Endothelial cell of umbilical vein (primary cell): ENCODE data around the gene HSPG2. TPM values are rescaled to one million over a fixed set of nuclear protein-coding genes. Genes with fewer than 3 reads are reported as not detected.
"Not testable (repeated sequence)": the region's sequence is repeated elsewhere in the genome, so short reads cannot be mapped to it uniquely, and the experiment has no call there.

Source experiments
- BruUV-seq: library from RNA; stranded (reverse); fragments of 400-500 nt; replicated peaks from 2 replicates; lab custom pipeline; 2021; lab: Mats Ljungman, UMichigan
- CTCF ChIA-PET: fragments of 300-600, 350-600 bp; sonication (Branson Sonifier 250); formaldehyde crosslinking; loops from one replicate; lab custom pipeline; 2021; ENCODE audit warnings: antibody characterized with exemption, inconsistent platforms; lab: Charles Lee
- POLR2A ChIA-PET: fragments of 300-600, 350-600 bp; sonication (Branson Sonifier 250); formaldehyde crosslinking; loops from one replicate; lab custom pipeline; 2021; ENCODE audit warnings: antibody characterized with exemption, inconsistent platforms; lab: Charles Lee
- DNase-seq: peaks from one replicate; pipeline ENCODE4 v3.0.0-alpha.2; 2011; ENCODE audit warnings: low read depth, low spot score
- FAIRE-seq: peaks from 2 replicates; lab custom pipeline; 2011; peaks lifted over from hg19 to GRCh38; lab: Jason Lieb, UNC
- H2AFZ ChIP-seq: 2 replicates; pipeline ENCODE4 v1.6.0; 2012; ENCODE audit warnings: low read depth, low read length, control low read depth, inconsistent platforms
- H3K27ac ChIP-seq: 2 replicates; pipeline ENCODE4 v1.5.1; 2011; ENCODE audit warnings: low read depth, mild to moderate bottlenecking, control low read depth, low read length, moderate library complexity; ENCODE audit not compliant: insufficient read depth
- H3K27me3 ChIP-seq, 2 experiments: 2 replicates each; pipeline versions ENCODE4 v1.6.0 to v1.6.1; 2011; ENCODE audit warnings: low read length in 2 of 2, mixed read lengths in 1 of 2; ENCODE audit not compliant: control insufficient read depth in 2 of 2, insufficient read depth in 2 of 2
- H3K36me3 ChIP-seq, 2 experiments: 2 replicates in 1 of 2; 3 replicates in 1 of 2; pipeline ENCODE4 v1.5.1; 2011; ENCODE audit warnings: low read length in 2 of 2, mild to moderate bottlenecking in 1 of 2, moderate library complexity in 1 of 2; ENCODE audit not compliant: control insufficient read depth in 2 of 2, insufficient read depth in 2 of 2; ENCODE audit errors: extremely low read depth in 1 of 2
- H3K4me1 ChIP-seq: 3 replicates; pipeline ENCODE4 v1.5.1; 2011; ENCODE audit warnings: mild to moderate bottlenecking, low read length; ENCODE audit not compliant: control insufficient read depth, insufficient read depth; ENCODE audit errors: extremely low read depth
- H3K4me2 ChIP-seq: 2 replicates; pipeline ENCODE4 v1.6.1; 2011; ENCODE audit warnings: low read length, control low read depth, mixed read lengths; ENCODE audit not compliant: insufficient read depth
- H3K4me3 ChIP-seq, 3 experiments: fragments of 200-600 bp in 1 of 3; sonication (generic), shearing (Covaris generic) in 1 of 3; replicated peaks in 1 of 3; 2 replicates each; pipeline ENCODE4 v1.5.1; 2011 to 2016; ENCODE audit warnings: control low read depth in 3 of 3, low read length in 3 of 3, mild to moderate bottlenecking in 2 of 3, inconsistent platforms in 1 of 3, low read depth in 1 of 3, moderate library complexity in 1 of 3; ENCODE audit not compliant: insufficient read depth in 1 of 3
- H3K79me2 ChIP-seq: 2 replicates; pipeline ENCODE4 v1.6.0; 2012; ENCODE audit warnings: low read length, inconsistent platforms; ENCODE audit not compliant: control insufficient read depth, insufficient read depth
- H3K9ac ChIP-seq: replicated peaks from 2 replicates; pipeline ENCODE3; 2011; ENCODE audit warnings: low read length, control low read depth; ENCODE audit not compliant: insufficient read depth; ENCODE audit errors: extremely low read depth
- H3K9me1 ChIP-seq: replicated peaks from 3 replicates; pipeline ENCODE4 v1.6.0; 2011; ENCODE audit warnings: mild to moderate bottlenecking, low read length; ENCODE audit not compliant: control insufficient read depth, insufficient read depth; ENCODE audit errors: extremely low read depth
- H3K9me3 ChIP-seq: replicated peaks from 2 replicates; pipeline ENCODE4 v1.5.1; 2012; ENCODE audit warnings: low read length, inconsistent platforms; ENCODE audit not compliant: control insufficient read depth, insufficient read depth
- H4K20me1 ChIP-seq: replicated peaks from 2 replicates; pipeline ENCODE3; 2011; ENCODE audit warnings: mild to moderate bottlenecking, low read length; ENCODE audit not compliant: control insufficient read depth, insufficient read depth; ENCODE audit errors: extremely low read depth
- EZH2 ChIP-seq: IDR thresholded peaks from 2 replicates; pipeline ENCODE4 v1.6.1; 2012; ENCODE audit warnings: borderline replicate concordance, low read depth, mild to moderate bottlenecking, moderate library complexity, low read length, inconsistent platforms; ENCODE audit not compliant: severe bottlenecking
- GATA2 ChIP-seq: IDR thresholded peaks from 2 replicates; pipeline ENCODE4 v1.7.0; 2011; ENCODE audit warnings: low read depth, mild to moderate bottlenecking, moderate library complexity, mixed read lengths, low read length; ENCODE audit not compliant: insufficient read length, insufficient read depth
- JUN ChIP-seq: IDR thresholded peaks from 2 replicates; pipeline ENCODE4 v1.6.1; 2011; ENCODE audit warnings: borderline replicate concordance, low read depth; ENCODE audit not compliant: insufficient read length, insufficient read depth
- MYC ChIP-seq: IDR thresholded peaks from one replicate; pipeline ENCODE4 v1.6.1; 2011; ENCODE audit warnings: mild to moderate bottlenecking, low read depth, low read length
- POLR2AphosphoS5 ChIP-seq: IDR thresholded peaks from 2 replicates; pipeline ENCODE4 v1.6.1; 2012; ENCODE audit warnings: low read depth, mild to moderate bottlenecking, control low read depth, low read length, moderate library complexity; ENCODE audit not compliant: insufficient read depth
- dilution Hi-C: fragments of 300-500 bp; cut with MboI; formaldehyde crosslinking; loops from one replicate; pipeline ENCODE4 v1.15.0; 2019; ENCODE audit warnings: low sequenced_read_pairs; ENCODE audit not compliant: extremely low pct_ligation_motif_present
- intact Hi-C: fragments of 100-400 bp; cut with micrococcal nuclease; formaldehyde crosslinking; loops from one replicate; pipeline ENCODE4 v1.10.0; 2022
- polyA plus RNA-seq, 4 experiments: library from polyadenylated mRNA; depleted of rRNA in 3 of 4; stranded (reverse) in 3 of 4; unstranded in 1 of 4; fragments of >200 nt; gene quantifications; 2 replicates each; pipeline versions ENCODE4 v1.2.1 to v1.2.3, GENCODE V29; 2011 to 2012; ENCODE audit warnings: missing spikeins in 1 of 4
- total RNA-seq: library from RNA; stranded (reverse); gene quantifications from 2 replicates; pipeline ENCODE4 v1.2.3, GENCODE V29; 2021

Gene HSPG2
- total and polyA plus RNA-seq, 2 donors (not counting 3 experiments of a cell fraction or from before 2014, with no cell fraction given): 734 to 3,499 TPM

DNA sequence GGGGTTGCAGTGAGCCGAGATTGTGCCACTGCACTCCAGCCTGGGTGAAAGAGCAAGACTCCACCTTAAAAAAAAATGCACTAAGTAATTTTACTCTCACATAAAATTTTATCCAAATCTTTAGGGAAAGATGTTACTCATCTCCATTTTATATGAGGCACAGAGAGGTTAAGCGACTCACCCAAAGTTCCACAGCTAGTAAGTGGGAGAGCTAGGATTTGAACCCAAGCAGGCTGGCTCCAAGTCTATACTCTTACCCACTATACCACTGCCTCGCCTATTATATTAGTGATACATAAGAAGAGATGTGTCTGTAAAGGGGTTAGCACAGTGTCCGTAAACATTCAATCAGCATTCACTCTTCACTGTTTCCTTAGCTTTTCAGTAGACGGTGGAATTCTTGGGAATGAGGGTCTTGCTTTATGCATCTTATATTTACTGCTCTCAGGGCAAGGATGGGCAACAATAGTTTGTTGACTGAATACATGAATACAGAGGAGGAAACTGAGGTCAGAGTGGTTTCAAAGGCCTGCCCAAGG, 109.9 kb downstream of the HSPG2 start:
- Histone ChIP-seq H3K9ac (no peak overlapping the region), H4K20me1 (no peaks in the 10 kb centered on the region), H3K9me3 (no peaks in the 10 kb centered on the region), H3K4me2 (no peak overlapping the region), H3K4me1 (no peaks in the 10 kb centered on the region), H3K27me3 (no peaks in the 10 kb centered on the region), H3K4me3 (no peak overlapping the region), H3K79me2 (peaks cover 5% of the 10 kb centered on the region), H3K36me3 (peaks cover 59 to 85% of the 10 kb centered on the region in 2 experiments), H3K9me1 (no peaks in the 10 kb centered on the region), H3K27ac (no peak overlapping the region), H2AFZ (no peak overlapping the region)
- FAIRE-seq (no peak), DNase-seq (no peak)
- TF ChIP-seq MYC (no peak), JUN (no peak), POLR2AphosphoS5 (peak; percentile 11), GATA2 (no peak), EZH2 (no peak)
- BruUV-seq: no TSS peak
- POLR2A ChIA-PET: no interaction called here
- CTCF ChIA-PET: no interaction called here
- intact Hi-C loops: no loop called here
- dilution Hi-C loops: no loop called here

- intact Hi-C loops, H4K20me1 ChIP-seq, H3K9ac ChIP-seq, DNase-seq, H3K9me3 ChIP-seq, H3K4me3 ChIP-seq, dilution Hi-C loops, H3K4me2 ChIP-seq, H3K4me1 ChIP-seq, BruUV-seq, H3K27ac ChIP-seq, POLR2A ChIA-PET, FAIRE-seq, H2AFZ ChIP-seq, H3K79me2 ChIP-seq, H3K27me3 ChIP-seq, CTCF ChIA-PET, H3K9me1 ChIP-seq: not testable (repeated sequence)
- peaks cover 57 to 85% of the 10 kb centered on the region in 2 experiments for H3K36me3 ChIP-seq
Observed at GRCh38 chr1:21826694-21827093, 110.4 kb downstream of the HSPG2 start.
